Measurements from ENCODE around the gene CSTPP1. TPM values are rescaled to one million over a fixed set of nuclear protein-coding genes. Genes with fewer than 3 reads are reported as not detected.

Gene CSTPP1
- total and polyA plus RNA-seq, 2 donors (not counting 1 experiment from before 2014, with no cell fraction given): 11.5 to 29.0 TPM

- H3K4me1 Mint-ChIP-seq: no peaks in the 10 kb centered on the region
- no peaks in the 10 kb centered on the region for H3K27me3 ChIP-seq (replicated peaks in 1 of 4; ENCODE audit: control extremely low read depth in 1 of 4, control insufficient read depth in 3 of 4, insufficient read depth in 4 of 4, low read length in 3 of 4)
- peaks cover 0 to 2% of the 10 kb centered on the region in 2 experiments for H3K36me3 ChIP-seq (replicated peaks in 1 of 2; ENCODE audit: control extremely low read depth in 1 of 2, control insufficient read depth in 1 of 2, extremely low read depth in 1 of 2, insufficient read depth in 2 of 2, low read length in 1 of 2)
- ATAC-seq (ENCODE audit: low read depth) (no peak), DNase-seq (no peak)
- no peak for TF ChIP-seq CTCF (IDR thresholded peaks at IDR 0.05)
- TF ChIP-seq EZH2 (IDR thresholded peaks at IDR 0.05; ENCODE audit: borderline replicate concordance, insufficient read depth, low read depth, low read length, poor library complexity, severe bottlenecking): no peak
- no peaks in the 10 kb centered on the region for H3K79me2 ChIP-seq (ENCODE audit: control insufficient read depth, insufficient read depth, low read length)
- ChIA-PET CTCF (no interaction called here), POLR2A (no interaction called here)
- no peaks in the 10 kb centered on the region for H3K9me3 ChIP-seq (ENCODE audit: control extremely low read depth in 1 of 3, control insufficient read depth in 2 of 3, insufficient read depth in 1 of 3, low read length in 2 of 3)
- H4K20me1 ChIP-seq (ENCODE audit: control insufficient read depth, insufficient read depth, low read length, poor library complexity, severe bottlenecking): no peaks in the 10 kb centered on the region
- H3K27me3 Mint-ChIP-seq: no peaks in the 10 kb centered on the region
- H3K27ac Mint-ChIP-seq: no peak overlapping the region
- no peak overlapping the region for H2AFZ ChIP-seq (ENCODE audit: insufficient read depth, low read depth, low read length, poor library complexity, severe bottlenecking)
- no peak overlapping the region for H3K4me2 ChIP-seq (replicated peaks; ENCODE audit: low read depth, low read length, poor library complexity, severe bottlenecking)
- H3K4me3 ChIP-seq (ENCODE audit: control extremely low read depth in 1 of 5, extremely low read depth in 1 of 5, insufficient read depth in 1 of 5, low read depth in 2 of 5, low read length in 4 of 5): no peak overlapping the region
- H3K27ac ChIP-seq (ENCODE audit: low read length in 2 of 2): no peak overlapping the region
- H3K9me3 Mint-ChIP-seq (ENCODE audit: insufficient read depth): no peaks in the 10 kb centered on the region
- H3K4me3 Mint-ChIP-seq: no peak overlapping the region
- no peaks in the 10 kb centered on the region for H3K4me1 ChIP-seq (ENCODE audit: control insufficient read depth in 2 of 2, insufficient read depth in 2 of 2, low read length in 2 of 2)
- intact Hi-C loops (cut with micrococcal nuclease): no loop called here
- WGBS (ENCODE audit: insufficient coverage): no CpG with 5 or more reads among the region's 3 CpGs
- H3K9ac ChIP-seq (ENCODE audit: low read length): no peak overlapping the region
Observed at GRCh38 chr11:46970913-46971625, 34.5 kb downstream of the CSTPP1 start.

- Mint-ChIP-seq H3K4me1 (no peaks in the 10 kb centered on the region), H3K9me3 (ENCODE audit: insufficient read depth) (no peaks in the 10 kb centered on the region), H3K4me3 (no peak overlapping the region), H3K27me3 (no peaks in the 10 kb centered on the region), H3K27ac (no peak overlapping the region)
- no peak for ATAC-seq (ENCODE audit: low read depth)
- no peaks in the 10 kb centered on the region for H3K27me3 ChIP-seq (replicated peaks in 1 of 4; ENCODE audit: control extremely low read depth in 1 of 4, control insufficient read depth in 3 of 4, insufficient read depth in 4 of 4, low read length in 3 of 4)
- no peaks in the 10 kb centered on the region for H4K20me1 ChIP-seq (ENCODE audit: control insufficient read depth, insufficient read depth, low read length, poor library complexity, severe bottlenecking)
- DNase-seq: no peak
- no peaks in the 10 kb centered on the region for H3K79me2 ChIP-seq (ENCODE audit: control insufficient read depth, insufficient read depth, low read length)
- WGBS (ENCODE audit: insufficient coverage): no CpG with 5 or more reads among the region's 2 CpGs
- no peak overlapping the region for H3K27ac ChIP-seq (ENCODE audit: low read length in 2 of 2)
- TF ChIP-seq CTCF (IDR thresholded peaks at IDR 0.05) (no peak), EZH2 (IDR thresholded peaks at IDR 0.05; ENCODE audit: borderline replicate concordance, insufficient read depth, low read depth, low read length, poor library complexity, severe bottlenecking) (no peak)
- H3K9me3 ChIP-seq (ENCODE audit: control extremely low read depth in 1 of 3, control insufficient read depth in 2 of 3, insufficient read depth in 1 of 3, low read length in 2 of 3): no peaks in the 10 kb centered on the region
- H3K4me1 ChIP-seq (ENCODE audit: control insufficient read depth in 2 of 2, insufficient read depth in 2 of 2, low read length in 2 of 2): no peaks in the 10 kb centered on the region
- H2AFZ ChIP-seq (ENCODE audit: insufficient read depth, low read depth, low read length, poor library complexity, severe bottlenecking): no peak overlapping the region
- no peak overlapping the region for H3K4me3 ChIP-seq (ENCODE audit: control extremely low read depth in 1 of 5, extremely low read depth in 1 of 5, insufficient read depth in 1 of 5, low read depth in 2 of 5, low read length in 4 of 5)
- CTCF ChIA-PET: no interaction called here
- no peak overlapping the region for H3K4me2 ChIP-seq (replicated peaks; ENCODE audit: low read depth, low read length, poor library complexity, severe bottlenecking)
- intact Hi-C loops (cut with micrococcal nuclease): no loop called here
- no peak overlapping the region for H3K9ac ChIP-seq (ENCODE audit: low read length)
- POLR2A ChIA-PET: no interaction called here
- peaks cover 0 to 2% of the 10 kb centered on the region in 2 experiments for H3K36me3 ChIP-seq (replicated peaks in 1 of 2; ENCODE audit: control extremely low read depth in 1 of 2, control insufficient read depth in 1 of 2, extremely low read depth in 1 of 2, insufficient read depth in 2 of 2, low read length in 1 of 2)
Observed at GRCh38 chr11:46972343-46972742, 35.8 kb downstream of the CSTPP1 start.
